Fibroblast of lung (primary cell): ENCODE results near the gene BLOC1S6. TPM values are rescaled to one million over a fixed set of nuclear protein-coding genes. Genes with fewer than 3 reads are reported as not detected.

Experiments
- DNase-seq, 2 donors: peaks; one replicate each; pipeline versions ENCODE4 v3.0.0 to v3.0.0-alpha.2; 2010; ENCODE audit warnings: low read depth in 2 of 2
- H2AFZ ChIP-seq: 2 replicates; pipeline ENCODE4 v1.5.1; 2012; ENCODE audit warnings: low read length, control low read depth, inconsistent platforms
- H3K27ac ChIP-seq: 2 replicates; pipeline ENCODE4 v1.5.1; 2011; ENCODE audit warnings: low read length, control low read depth; ENCODE audit not compliant: insufficient read depth
- H3K27me3 ChIP-seq: 2 replicates; pipeline ENCODE4 v1.5.1; 2011; ENCODE audit warnings: mild to moderate bottlenecking, low read length; ENCODE audit not compliant: control insufficient read depth, insufficient read depth
- H3K36me3 ChIP-seq: 2 replicates; pipeline ENCODE4 v1.5.1; 2011; ENCODE audit warnings: low read length; ENCODE audit not compliant: control insufficient read depth, insufficient read depth
- H3K4me1 ChIP-seq: 2 replicates; pipeline ENCODE4 v1.5.1; 2011; ENCODE audit warnings: low read length; ENCODE audit not compliant: control insufficient read depth, insufficient read depth; ENCODE audit errors: extremely low read depth
- H3K4me2 ChIP-seq: 2 replicates; pipeline ENCODE4 v1.5.1; 2011; ENCODE audit warnings: low read length, control low read depth; ENCODE audit not compliant: insufficient read depth; ENCODE audit errors: extremely low read depth
- H3K4me3 ChIP-seq, 4 experiments: fragments of 200-600 bp in 1 of 4; sonication (generic) in 1 of 4; replicated peaks in 1 of 4; 2 replicates each; pipeline ENCODE4 v1.5.1; 2011 to 2016; ENCODE audit warnings: low read length in 4 of 4, low read depth in 3 of 4, mild to moderate bottlenecking in 3 of 4, control low read depth in 2 of 4, inconsistent platforms in 1 of 4, mixed read lengths in 1 of 4; ENCODE audit not compliant: insufficient read depth in 1 of 4; ENCODE audit errors: control extremely low read depth in 1 of 4
- H3K79me2 ChIP-seq: 2 replicates; pipeline ENCODE4 v1.5.1; 2012; ENCODE audit warnings: mild to moderate bottlenecking, low read length, inconsistent platforms; ENCODE audit not compliant: control insufficient read depth, insufficient read depth
- H3K9ac ChIP-seq: 2 replicates; pipeline ENCODE4 v1.5.1; 2011; ENCODE audit warnings: mild to moderate bottlenecking, low read length, control low read depth; ENCODE audit not compliant: insufficient read depth
- H3K9me3 ChIP-seq: 2 replicates; pipeline ENCODE4 v1.5.1; 2012; ENCODE audit warnings: low read depth, low read length; ENCODE audit not compliant: control insufficient read depth, insufficient read depth
- H4K20me1 ChIP-seq: 2 replicates; pipeline ENCODE4 v1.5.1; 2011; ENCODE audit warnings: low read length; ENCODE audit not compliant: control insufficient read depth, insufficient read depth; ENCODE audit errors: extremely low read depth
- EZH2 ChIP-seq: IDR thresholded peaks from 2 replicates; pipeline ENCODE4 v1.5.1; 2012; ENCODE audit warnings: low read length, control low read depth, mild to moderate bottlenecking; ENCODE audit errors: missing control alignments
- polyA plus RNA-seq, 2 donors: library from polyadenylated mRNA; depleted of rRNA in 1 of 2; stranded (reverse) in 1 of 2; unstranded in 1 of 2; fragments of >200 nt; gene quantifications; 2 replicates each; pipeline ENCODE4 v1.2.1, GENCODE V29; 2011 to 2012; ENCODE audit warnings: missing spikeins in 1 of 2
- total RNA-seq: library from RNA; depleted of rRNA; stranded (reverse); fragments of >200 nt; gene quantifications from 2 replicates; pipeline ENCODE4 v1.2.1, GENCODE V29; 2014
- TF ChIP-seq, protein P1 (sequence below), 2 donors: IDR thresholded peaks in 1 of 2; conservative IDR thresholded peaks in 1 of 2; 1 replicate in 1 of 2; 2 replicates in 1 of 2; pipeline ENCODE4 v1.5.1; 2011 to 2012; ENCODE audit warnings: low read length in 2 of 2, control low read depth in 1 of 2, inconsistent platforms in 1 of 2, low read depth in 1 of 2, mild to moderate bottlenecking in 1 of 2

BLOC1S6 gene
- total and polyA plus RNA-seq, 2 donors (not counting 1 experiment from before 2014, with no cell fraction given), result 38.3 to 84.6 TPM

DNA sequence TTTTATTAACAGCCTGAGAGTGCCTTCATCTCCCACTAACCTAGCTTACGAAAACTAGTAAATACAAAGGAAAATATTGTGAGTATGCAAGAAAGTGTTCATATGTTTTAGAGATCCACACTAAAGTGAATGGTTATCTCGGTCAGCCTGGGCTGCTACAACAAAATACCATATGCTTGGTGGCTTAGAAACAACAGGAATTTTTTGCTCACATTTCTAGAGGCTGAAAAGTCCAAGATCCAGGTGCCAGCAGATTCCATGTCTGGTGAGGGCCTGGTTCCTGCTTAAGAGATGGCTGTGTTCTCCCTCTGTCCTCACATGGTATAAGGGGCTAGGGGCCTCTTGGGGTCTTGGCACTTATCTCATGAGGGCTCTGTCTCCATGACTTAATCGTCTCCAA, 44.1 kb upstream of the BLOC1S6 start:
- Histone ChIP-seq H3K9me3 (no peaks in the 10 kb centered on the region), H3K4me3 (no peak overlapping the region), H3K4me1 (no peaks in the 10 kb centered on the region), H3K79me2 (no peaks in the 10 kb centered on the region), H3K9ac (no peak overlapping the region), H3K36me3 (no peaks in the 10 kb centered on the region), H3K27me3 (no peaks in the 10 kb centered on the region), H3K4me2 (no peak overlapping the region), H3K27ac (no peak overlapping the region), H2AFZ (no peak overlapping the region), H4K20me1 (no peaks in the 10 kb centered on the region)
- DNase-seq, result no peak
- TF ChIP-seq, protein P1, sequence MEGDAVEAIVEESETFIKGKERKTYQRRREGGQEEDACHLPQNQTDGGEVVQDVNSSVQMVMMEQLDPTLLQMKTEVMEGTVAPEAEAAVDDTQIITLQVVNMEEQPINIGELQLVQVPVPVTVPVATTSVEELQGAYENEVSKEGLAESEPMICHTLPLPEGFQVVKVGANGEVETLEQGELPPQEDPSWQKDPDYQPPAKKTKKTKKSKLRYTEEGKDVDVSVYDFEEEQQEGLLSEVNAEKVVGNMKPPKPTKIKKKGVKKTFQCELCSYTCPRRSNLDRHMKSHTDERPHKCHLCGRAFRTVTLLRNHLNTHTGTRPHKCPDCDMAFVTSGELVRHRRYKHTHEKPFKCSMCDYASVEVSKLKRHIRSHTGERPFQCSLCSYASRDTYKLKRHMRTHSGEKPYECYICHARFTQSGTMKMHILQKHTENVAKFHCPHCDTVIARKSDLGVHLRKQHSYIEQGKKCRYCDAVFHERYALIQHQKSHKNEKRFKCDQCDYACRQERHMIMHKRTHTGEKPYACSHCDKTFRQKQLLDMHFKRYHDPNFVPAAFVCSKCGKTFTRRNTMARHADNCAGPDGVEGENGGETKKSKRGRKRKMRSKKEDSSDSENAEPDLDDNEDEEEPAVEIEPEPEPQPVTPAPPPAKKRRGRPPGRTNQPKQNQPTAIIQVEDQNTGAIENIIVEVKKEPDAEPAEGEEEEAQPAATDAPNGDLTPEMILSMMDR (conservative IDR thresholded peaks at IDR 0.05 in 1 of 2, IDR thresholded peaks at IDR 0.05 in 1 of 2; ENCODE audit: low read depth in 1 of 2, low read length in 2 of 2), result no peak
- TF ChIP-seq EZH2, result no peak

DNA sequence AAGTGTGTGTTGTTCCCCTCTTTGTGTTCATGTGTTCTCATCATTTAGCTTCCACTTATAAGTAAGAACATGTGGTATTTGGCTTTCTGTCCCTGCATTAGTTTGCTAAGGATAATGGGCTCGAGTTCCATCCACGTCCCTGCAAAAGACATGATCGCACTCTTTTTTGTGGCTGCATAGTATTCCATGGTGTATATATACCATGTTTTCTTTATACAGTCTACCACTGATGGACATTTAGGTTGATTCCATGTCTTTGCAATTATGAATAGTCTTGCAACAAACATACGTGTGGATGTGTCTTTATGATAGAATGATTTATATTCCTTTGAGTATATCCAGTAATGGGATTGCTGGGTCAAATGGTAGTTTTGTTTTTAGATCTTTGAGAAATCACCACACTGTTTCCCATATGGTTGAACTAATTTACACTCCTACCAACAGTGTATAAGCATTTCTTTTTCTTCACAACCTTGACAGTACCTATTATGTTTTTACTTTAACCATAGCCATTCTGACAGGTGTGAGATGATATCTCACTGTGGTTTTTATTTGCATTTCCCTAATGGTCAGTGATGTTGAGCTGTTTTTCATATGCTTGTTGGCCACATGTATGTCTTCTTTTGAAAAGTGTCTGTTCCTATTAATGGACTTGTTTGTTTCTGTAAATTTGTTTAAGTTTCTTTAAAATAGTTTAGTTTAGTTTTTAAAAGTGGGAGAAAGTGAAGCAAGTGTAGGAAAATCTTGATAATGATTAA, 42.7 kb upstream of the BLOC1S6 start:
- H3K9ac ChIP-seq, result no peak overlapping the region
- H3K9me3 ChIP-seq, result no peaks in the 10 kb centered on the region
- H3K4me1 ChIP-seq, result no peaks in the 10 kb centered on the region
- no peaks in the 10 kb centered on the region for H3K27me3 ChIP-seq
- H2AFZ ChIP-seq, result no peak overlapping the region
- no peak for DNase-seq
- no peaks in the 10 kb centered on the region for H4K20me1 ChIP-seq
- H3K27ac ChIP-seq, result no peak overlapping the region
- H3K4me3 ChIP-seq, result no peak overlapping the region
- TF ChIP-seq, protein P1 (conservative IDR thresholded peaks at IDR 0.05 in 1 of 2, IDR thresholded peaks at IDR 0.05 in 1 of 2; ENCODE audit: low read depth in 1 of 2, low read length in 2 of 2), result no peak
- TF ChIP-seq EZH2, result no peak
- no peaks in the 10 kb centered on the region for H3K36me3 ChIP-seq
- no peak overlapping the region for H3K4me2 ChIP-seq
- H3K79me2 ChIP-seq, result no peaks in the 10 kb centered on the region

DNA sequence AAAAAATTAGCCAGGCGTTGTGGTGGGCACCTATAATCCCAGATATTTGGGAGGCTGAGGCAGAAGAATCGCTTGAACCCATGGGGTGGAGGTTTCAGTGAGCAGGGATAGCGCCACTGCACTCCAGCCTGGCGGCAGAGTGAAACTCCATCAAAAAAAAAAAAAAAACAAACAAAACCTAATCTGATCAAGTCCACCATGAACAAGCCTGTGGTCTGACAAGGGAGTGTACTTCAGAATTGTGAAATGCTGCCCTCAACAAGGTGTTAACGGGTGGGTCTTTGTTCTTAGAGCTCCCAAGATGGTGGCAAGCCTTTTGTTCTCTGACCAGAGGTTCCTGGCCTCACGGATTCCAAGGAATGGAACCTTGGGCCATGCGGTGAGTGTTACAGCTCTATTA, 40.4 kb upstream of the BLOC1S6 start:
- Histone ChIP-seq H4K20me1 (no peaks in the 10 kb centered on the region), H2AFZ (no peak overlapping the region), H3K79me2 (no peaks in the 10 kb centered on the region), H3K27ac (no peak overlapping the region), H3K9ac (no peak overlapping the region), H3K4me2 (no peak overlapping the region), H3K9me3 (no peaks in the 10 kb centered on the region), H3K4me1 (no peaks in the 10 kb centered on the region), H3K27me3 (no peaks in the 10 kb centered on the region), H3K4me3 (no peak overlapping the region), H3K36me3 (no peaks in the 10 kb centered on the region)
- no peak for TF ChIP-seq EZH2
- TF ChIP-seq, protein P1 (conservative IDR thresholded peaks at IDR 0.05 in 1 of 2, IDR thresholded peaks at IDR 0.05 in 1 of 2; ENCODE audit: low read depth in 1 of 2, low read length in 2 of 2), result no peak
- DNase-seq, result no peak
